GM12801 (cell line): Measurements from ENCODE around the gene ADAMTS19.

Experiments used
- TF ChIP-seq, protein P1 (sequence below): IDR thresholded peaks from one replicate; pipeline ENCODE4 v1.5.1; 2011; ENCODE audit warnings: control low read depth; ENCODE audit not compliant: insufficient read length; ENCODE audit errors: extremely low read depth

The ADAMTS19 gene

DNA sequence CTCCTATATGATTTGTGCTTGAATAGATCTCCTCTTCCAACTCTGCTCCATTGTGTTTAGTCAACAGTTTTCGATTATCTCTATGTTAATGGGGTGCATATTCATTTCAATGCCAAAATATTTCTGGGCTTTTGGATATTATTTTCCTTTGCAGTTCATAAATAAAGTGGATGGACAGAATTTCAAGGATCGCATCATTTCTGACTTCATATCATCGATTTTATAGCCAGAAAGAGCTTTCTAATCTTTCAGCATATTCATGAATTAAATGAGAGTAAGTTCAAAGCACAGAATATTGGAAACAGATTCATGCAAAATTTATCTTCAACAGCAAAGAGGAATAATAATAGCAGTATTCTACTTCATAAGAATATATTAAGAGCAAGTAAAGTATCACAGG lies 227.8 kb downstream of the ADAMTS19 start:
- TF ChIP-seq, protein P1, sequence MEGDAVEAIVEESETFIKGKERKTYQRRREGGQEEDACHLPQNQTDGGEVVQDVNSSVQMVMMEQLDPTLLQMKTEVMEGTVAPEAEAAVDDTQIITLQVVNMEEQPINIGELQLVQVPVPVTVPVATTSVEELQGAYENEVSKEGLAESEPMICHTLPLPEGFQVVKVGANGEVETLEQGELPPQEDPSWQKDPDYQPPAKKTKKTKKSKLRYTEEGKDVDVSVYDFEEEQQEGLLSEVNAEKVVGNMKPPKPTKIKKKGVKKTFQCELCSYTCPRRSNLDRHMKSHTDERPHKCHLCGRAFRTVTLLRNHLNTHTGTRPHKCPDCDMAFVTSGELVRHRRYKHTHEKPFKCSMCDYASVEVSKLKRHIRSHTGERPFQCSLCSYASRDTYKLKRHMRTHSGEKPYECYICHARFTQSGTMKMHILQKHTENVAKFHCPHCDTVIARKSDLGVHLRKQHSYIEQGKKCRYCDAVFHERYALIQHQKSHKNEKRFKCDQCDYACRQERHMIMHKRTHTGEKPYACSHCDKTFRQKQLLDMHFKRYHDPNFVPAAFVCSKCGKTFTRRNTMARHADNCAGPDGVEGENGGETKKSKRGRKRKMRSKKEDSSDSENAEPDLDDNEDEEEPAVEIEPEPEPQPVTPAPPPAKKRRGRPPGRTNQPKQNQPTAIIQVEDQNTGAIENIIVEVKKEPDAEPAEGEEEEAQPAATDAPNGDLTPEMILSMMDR = no peak

DNA sequence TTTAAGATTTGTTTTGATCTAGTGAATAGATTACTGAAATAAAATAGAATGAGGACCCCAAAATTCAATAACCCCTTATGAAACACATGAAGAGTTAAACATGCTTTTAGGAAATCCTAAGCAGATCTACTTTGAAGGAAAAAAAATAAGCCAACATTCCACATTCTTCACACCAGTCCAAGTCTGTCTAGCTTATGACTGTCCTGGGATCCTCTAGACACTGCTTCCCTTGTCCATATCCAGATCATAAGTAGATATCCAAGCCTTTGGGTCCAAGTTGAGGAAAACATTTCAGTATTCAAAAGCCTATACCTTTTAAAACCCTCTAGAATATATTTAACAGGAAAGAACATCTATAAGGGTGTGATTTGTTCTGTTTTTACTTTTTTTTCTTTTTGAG lies 228.9 kb downstream of the ADAMTS19 start:
- TF ChIP-seq, protein P1 = no peak

DNA sequence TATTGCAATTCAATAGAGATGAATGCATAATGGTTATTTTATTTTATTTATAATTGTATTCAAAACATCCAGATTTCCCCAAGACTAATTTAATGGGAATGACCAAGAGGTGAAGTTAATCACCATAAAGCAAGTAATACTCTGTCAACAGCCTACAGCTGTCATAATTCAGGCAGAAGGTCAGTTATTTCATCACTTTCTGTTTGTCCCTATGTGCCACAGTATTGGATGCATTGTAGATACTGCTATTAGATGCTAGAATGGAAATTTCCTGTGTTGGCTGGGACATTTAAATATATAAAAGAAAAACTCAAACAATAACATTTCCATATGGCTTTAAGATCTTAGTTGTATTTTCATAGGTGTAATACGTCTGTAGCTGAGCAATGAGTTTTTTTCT lies 231.1 kb downstream of the ADAMTS19 start:
- TF ChIP-seq, protein P1 = no peak

DNA sequence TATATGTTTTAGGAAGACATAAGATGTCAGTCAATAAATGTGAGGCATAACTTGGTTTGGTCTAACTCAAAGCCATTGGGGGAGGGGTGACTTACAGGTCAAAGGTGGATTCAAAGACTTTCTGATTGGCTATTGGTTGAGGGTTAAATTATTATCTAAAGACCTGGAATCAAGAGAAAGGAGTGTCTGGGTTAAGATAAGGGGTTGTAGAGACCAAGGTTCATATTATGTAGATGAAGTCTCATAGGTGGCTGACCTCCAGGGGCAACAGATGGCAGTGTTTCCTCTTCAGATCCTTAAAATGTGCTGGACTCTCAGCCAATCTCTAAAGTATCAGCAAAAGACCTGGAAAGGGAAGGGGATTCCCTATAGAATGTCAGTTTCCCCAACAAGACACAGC lies 236.5 kb downstream of the ADAMTS19 start:
- TF ChIP-seq, protein P1 = no peak

DNA sequence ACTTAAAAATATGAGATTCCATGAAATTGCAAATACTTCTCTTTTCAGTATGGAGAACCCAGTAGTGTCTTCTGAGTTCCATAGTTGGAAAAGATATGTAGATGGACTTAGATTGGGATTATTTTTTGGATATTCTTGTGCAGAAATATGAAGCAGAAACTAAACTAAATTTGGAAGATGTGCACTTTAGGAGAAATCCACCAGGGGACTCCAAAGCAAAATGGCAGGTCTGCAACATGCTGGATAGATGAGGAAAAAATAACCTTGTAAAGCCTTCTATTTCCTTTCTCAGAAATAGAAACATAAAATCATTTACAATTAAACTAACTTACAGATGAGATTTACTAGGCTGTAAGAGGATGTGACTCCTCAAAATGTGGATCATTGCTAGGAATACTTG lies 238.6 kb downstream of the ADAMTS19 start:
- TF ChIP-seq, protein P1 = no peak

DNA sequence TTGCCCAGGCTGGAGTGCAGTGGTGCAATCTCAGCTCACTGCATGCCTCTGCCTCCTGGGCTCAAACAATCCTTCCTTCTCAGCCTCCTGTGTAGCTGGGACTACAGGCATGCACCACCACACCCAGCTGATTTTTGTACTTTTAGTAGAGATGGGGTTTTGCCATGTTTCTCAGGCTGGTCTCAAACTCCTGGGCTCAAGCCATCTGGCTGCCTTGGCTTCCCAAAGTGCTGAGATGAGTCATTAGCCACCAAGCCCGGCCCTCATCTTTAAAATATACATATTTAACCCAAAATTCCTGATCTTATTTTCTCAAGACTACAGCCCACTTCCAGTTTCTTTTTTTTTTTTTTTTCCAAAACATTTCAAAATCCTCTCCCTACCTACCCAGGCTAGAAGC lies 256.1 kb downstream of the ADAMTS19 start:
- TF ChIP-seq, protein P1 = no peak

DNA sequence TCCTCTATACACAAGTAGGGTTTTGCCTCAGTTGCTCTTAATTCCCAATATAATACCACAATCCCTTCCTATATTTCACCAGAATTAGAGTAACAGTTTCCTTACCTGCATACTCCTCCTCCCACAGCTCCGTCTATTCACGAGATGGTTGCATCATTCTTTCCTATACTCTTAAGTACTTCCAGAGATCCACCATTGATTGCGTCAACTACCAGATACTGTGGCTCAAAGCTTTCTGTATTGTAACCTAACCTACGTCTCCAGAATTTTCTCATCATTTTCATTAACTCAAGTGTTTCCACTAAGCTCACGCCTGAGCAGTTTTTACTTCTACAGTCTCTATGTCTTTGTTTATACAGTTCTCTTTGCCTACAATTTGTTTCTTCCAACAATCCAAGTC lies 256.6 kb downstream of the ADAMTS19 start:
- TF ChIP-seq, protein P1 = no peak

DNA sequence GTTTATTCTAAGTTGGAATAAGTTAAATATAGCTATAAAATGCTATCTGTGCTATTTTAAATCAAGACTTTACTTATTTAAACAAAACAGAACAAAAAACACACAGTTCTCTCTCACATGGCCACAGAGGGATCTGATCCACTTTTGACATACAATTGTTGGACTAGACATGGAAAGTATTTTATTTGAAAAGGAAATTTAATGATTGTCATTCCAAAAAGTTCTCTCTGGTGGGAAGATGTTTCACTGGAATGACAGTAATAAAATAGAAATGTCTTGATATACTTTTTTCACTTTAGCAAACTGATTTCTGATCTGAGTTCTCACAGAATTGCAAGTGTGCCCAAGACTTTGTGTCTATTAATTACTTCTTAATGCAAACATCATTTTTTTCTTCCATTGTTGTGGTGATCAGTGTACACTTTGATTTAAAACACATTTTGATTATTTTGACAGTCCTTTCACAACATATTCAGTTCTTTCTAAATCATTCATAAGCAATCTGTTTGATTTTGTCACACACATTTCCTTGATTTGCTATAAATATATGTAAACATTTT lies 257.7 kb downstream of the ADAMTS19 start:
- TF ChIP-seq, protein P1 = no peak
